GM20000 (cell line): ENCODE measurements around the gene PNLIPRP2.

ENCODE experiments used
- DNase-seq: peaks from one replicate; pipeline ENCODE4 v3.0.0; 2012; ENCODE audit warnings: low spot score
- TF ChIP-seq, protein P1 (sequence below): IDR thresholded peaks from 2 replicates; pipeline ENCODE4 v1.5.1; 2012; ENCODE audit warnings: mild to moderate bottlenecking, control low read depth; ENCODE audit errors: extremely low read depth, missing control alignments

PNLIPRP2 gene

DNA sequence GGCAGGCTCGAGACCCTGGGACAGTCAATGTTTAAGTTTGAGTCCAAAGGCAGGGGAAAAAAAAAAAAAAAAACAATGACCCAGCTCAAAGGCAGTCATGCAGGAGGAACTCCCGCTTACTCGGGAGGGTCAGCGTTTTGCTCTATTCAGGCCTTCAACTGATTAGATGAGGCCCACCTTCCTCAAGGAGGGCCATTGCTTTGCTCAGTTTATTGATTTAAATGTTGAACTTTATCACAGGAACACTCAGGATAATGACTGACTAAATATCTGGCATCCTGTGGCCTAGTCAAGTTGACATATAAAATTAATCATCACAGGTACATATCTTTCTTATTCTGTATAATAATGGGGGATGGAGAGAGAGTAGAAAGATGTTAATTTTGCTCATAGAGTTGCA, 69.0 kb downstream of the PNLIPRP2 start:
- TF ChIP-seq, protein P1, sequence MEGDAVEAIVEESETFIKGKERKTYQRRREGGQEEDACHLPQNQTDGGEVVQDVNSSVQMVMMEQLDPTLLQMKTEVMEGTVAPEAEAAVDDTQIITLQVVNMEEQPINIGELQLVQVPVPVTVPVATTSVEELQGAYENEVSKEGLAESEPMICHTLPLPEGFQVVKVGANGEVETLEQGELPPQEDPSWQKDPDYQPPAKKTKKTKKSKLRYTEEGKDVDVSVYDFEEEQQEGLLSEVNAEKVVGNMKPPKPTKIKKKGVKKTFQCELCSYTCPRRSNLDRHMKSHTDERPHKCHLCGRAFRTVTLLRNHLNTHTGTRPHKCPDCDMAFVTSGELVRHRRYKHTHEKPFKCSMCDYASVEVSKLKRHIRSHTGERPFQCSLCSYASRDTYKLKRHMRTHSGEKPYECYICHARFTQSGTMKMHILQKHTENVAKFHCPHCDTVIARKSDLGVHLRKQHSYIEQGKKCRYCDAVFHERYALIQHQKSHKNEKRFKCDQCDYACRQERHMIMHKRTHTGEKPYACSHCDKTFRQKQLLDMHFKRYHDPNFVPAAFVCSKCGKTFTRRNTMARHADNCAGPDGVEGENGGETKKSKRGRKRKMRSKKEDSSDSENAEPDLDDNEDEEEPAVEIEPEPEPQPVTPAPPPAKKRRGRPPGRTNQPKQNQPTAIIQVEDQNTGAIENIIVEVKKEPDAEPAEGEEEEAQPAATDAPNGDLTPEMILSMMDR: no peak
- DNase-seq: no peak

DNA sequence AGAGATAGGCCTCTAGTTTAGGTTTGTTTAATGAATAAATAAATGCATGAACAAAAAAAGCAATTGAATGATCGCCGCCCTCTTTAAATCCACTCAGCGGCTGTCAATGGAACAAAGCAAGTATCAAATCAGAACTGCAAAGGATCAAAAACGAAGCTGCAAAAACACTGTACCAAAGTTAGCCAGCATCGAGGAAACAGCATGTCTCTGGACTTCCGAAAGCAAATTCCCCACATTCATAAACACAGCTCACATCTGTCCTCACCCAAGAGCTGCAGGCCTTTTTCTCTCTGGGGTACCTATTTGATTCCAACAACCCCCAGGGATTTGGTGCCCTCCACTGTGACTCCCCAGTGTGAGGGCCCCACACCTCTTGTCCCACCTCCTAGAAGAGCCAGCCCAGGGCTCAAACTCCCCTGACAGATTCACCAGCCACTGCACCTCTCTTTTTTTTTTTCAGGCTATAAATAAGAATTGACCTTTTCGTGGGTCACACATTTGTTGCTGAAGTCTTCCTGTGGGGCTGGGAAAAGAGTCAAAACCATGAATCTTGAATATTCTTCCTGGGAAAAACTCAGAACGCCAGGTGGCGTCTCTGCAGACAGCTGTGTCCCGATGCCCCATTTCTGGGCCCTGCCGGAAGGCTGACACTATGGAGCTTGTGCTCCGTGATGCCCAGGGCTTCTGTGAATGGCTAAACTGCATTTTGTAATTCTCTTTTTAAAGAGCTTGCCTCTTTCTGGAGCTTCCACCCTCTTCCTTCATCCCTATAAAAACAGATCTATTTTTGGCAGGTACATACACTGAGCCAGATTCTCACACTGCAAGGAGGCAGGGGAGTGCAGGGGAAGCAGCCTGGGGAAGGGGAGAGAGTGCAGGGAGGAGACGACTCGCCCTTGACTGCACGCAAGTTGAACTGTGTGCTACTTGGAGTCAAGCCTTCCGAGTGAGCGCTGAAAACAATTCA, 69.9 kb downstream of the PNLIPRP2 start:
- DNase-seq: no peak
- TF ChIP-seq, protein P1: no peak

DNA sequence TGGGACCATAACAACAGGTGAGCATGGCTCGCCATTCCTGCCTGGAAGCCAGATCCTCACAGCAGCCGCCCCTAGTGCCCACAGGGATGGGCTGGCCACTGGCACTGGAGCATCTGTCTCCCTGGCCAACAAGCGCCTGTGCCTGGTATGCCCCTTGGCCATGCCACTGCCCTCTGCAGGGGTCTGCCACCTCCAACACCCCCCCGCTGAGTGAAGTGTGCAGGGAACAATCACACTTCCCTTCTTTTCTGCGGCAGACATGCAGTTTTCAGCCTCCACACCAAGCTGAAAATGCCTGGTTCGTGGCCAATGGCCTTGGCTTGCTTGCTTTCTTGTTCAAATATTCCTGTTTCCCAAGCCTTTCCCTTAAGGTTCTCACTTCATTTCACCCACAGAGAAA, 70.9 kb downstream of the PNLIPRP2 start:
- TF ChIP-seq, protein P1: no peak
- DNase-seq: no peak

DNA sequence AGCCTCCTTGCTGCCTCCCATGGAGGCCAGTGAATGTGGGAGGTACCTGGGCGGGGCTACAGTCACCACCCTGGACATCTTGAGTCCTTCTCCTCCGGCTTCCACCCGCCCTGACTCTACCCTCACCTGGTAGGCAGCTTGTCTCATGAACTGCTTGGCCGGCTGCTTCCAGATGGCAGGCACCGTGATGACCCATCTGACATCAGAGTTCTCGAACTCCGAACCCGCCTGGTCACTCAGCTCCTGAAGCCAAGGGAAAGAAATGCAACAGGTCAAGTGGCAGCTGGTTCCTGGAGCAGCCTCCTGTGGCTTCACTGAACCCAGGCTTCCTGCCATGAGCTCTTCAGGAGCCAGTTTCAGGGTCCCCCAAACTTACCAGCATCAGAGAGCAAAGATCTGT, 71.5 kb downstream of the PNLIPRP2 start:
- TF ChIP-seq, protein P1: no peak
- DNase-seq: no peak

DNA sequence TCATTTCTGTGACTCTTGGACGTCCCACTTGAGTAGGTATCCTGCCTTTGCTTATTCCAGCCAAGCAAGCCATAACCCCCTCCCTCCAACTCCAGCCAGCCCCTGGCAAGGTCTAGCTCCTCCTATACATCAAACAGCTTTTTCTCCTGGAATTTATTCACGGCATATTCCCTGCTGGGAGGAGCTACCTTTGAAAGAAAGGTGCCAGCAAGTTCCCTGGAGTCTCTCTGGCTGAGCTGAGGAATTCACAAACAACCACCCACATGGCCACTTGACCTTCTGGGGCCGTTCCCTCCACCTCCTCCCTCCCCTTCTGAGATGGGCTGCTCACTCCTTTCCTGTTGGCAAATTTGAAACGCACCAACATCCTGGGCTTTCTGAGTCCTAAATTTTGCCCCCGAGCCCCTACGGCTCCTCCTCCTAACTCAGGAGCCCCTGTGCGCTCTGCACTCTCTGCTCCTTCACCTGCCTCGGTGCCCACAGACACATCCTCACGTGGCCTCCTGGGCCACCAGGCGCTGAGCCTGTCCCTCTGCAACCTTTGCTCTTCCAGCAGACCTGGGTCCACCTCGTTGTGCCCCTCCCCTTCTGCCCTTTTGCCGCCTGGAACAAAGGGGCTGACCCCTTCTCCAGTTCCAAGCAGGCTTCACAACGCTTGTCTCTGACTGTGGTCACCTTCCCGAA, 73.6 kb downstream of the PNLIPRP2 start:
- DNase-seq: no peak
- TF ChIP-seq, protein P1: no peak
